Cerebellar nuclear complex (tissue), 1 donor: ENCODE data around the gene FADS6.

ENCODE experiments used
- DNase-seq, 2 experiments: peaks; one replicate each; lab custom pipeline; 2025; lab: John Stamatoyannopoulos, UW

The FADS6 gene

DNA sequence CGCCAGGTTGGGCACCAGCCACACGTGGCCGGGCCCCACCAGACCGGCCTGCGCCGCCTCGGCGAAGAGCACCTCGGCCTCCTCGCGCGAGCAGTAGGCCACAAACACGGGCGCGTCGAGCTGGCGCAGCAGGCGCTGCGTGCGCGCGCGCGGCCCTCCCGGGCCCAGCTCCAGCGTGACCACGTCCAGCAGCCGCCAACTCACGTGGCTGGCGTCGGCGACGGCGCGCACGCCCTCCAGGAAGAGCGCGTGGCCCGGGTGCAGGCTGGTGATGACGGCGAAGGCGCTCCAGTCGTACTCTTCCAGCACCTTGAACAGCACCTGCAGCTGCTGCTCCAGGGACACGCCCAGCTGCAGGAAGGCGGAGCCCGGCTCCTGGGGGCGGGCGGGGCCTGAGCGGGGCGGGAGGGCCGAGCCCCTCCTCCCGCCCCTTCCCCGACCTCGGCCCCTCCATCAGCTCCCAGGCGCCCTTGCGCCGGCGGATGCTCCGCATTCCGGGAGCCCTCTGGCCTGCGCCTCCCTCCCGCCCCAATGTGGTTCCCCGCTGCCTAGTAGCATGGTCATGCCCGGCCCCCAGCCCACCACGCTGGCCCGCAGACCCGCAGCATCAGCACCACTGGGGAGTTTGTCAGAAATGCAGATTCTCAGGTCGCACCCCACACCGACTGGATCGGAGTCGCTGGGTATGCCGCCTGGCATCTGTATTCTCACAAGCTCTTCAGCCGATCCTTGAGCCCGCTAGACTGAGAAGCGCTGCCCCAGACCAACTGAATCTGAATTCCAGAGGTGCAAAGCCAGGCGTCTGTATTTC, 41.0 kb downstream of the FADS6 start:
- DNase-seq, result no peak

DNA sequence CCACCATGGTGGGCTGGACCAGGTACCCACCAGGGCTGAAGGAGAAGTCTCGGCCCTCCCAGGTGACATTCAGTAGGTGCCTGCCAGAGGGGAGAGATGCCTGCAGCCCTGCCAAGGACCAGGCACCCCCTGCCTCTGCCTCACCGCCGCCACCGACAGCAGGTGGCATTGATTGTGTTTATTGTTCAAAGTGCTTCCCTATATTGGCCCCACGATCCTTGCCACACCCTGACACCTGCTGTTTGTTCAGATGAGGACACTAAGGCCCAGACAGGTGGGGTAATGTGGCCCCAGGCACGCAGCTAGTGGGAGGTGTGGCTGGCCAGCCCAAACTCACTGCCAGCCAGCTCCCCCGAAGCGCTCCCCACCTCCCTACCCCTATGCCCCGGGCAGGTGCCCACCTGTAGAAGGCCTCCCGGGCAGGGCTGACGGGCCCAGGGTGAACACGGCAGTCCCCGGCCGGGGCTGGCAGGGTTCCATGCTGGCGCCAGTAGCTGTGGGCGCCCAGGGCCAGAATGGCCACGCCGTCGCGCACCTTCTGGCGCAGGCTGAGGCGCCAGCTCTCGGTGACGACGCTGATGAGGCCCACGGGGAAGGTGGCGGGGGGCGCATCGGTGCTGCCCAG, 41.7 kb downstream of the FADS6 start:
- DNase-seq, result no peak

DNA sequence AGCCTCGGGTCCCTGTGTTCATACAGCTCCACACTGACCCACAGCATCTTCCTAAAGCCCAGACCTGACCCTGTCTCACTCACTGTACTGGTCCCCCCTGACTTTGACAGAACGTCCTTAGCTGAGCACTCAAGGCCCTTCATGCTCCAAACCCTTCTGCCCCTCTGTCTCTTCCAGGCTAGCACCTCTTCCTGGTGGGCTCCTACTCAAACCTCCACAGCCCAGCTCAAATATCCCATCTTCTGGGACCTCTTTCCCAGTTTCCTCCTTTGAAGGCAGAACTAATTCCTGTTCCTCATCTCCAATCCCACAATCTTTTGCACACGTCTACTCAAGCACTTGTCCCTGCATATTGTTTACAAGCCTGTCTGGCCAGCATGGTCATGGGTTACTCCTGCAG, 42.5 kb downstream of the FADS6 start:
- DNase-seq, result no peak

DNA sequence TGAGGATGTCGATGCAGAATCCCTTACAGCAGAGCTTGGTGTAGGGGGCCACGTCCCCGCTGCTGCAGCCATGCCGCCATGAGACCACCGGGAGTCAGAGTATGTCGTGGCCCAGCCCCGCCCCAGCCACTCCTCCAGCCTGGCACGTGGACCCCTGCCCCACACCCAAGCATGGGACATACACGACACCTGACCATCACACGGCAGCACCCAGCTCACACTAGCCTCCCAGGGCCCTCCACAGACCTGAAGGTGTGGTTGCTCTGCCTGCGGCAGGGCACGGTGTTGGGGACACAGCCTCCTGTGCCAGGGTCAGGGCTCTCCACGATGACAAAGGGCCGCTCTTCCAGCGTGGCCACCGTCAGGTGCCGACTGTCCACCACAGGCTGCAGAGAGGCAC, 43.1 kb downstream of the FADS6 start:
- no peak for DNase-seq

DNA sequence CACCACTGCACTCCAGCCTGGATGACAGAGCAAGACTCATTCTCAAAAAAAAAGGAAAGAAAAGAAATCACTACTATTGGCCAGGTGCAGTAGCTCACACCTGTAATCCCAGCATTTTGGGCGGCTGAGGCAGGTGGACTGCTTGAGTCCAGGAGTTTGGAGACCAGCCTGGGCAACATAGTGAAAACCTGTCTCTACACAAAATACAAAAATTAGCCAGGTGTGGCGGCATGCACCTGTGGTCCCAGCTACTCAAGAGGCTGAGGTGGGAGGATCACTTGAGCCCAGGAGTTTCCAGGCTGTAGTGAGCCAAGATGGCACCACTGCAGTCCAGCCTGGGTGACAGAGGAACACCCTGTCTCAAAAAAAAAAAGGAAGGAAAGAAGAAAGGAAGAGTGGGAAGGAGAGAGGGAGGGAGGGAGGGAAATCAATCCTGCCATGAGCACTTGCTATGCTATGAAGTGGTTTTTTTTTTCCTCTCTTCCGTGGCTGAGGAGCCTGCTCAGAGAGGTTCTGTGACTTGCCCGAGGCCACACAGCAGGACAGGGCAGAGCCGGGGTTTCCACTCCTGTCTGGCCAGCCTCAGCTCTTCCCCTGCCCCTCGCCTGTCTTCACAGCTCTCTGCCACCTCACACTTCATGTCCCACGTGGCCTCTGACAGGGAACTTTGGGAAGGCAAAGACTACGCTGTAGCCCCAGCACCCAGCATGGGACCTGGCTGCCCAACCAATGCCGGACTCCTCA, 44.6 kb downstream of the FADS6 start:
- DNase-seq, result no peak

DNA sequence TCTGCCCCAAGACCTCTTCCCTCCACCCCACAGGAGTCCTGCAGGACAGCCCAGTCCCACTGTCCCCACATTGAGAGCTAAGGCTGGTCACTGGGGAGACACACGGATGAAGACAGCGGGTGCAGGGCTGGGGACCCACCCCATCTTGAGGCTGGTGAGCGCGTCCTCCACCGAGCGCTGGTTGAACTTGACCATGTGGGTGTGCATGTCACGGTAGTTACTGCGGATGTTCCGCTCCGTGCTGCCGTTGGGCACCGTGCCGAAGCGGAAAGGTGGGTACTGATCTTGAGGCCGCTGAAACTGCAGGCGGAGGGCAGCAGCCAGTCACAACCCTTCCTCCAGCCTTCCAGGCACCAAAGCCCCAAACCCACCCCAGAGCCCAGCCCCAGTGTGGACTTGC, 46.8 kb downstream of the FADS6 start:
- no peak for DNase-seq

DNA sequence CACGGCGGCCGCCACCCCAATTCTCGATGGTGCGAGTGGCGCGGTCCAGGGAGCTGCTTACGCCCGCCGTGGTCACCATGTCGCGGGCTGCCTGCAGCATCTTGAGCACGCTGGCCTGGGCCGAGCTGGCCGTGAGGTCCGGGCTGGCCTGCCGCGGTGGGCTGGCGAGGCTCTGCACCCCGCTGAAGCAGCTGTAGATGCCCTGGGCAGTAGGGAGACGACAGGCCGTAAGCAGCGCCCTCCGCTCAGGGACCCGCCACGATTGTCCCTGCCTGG, 50.1 kb downstream of the FADS6 start:
- DNase-seq, result no peak

DNA sequence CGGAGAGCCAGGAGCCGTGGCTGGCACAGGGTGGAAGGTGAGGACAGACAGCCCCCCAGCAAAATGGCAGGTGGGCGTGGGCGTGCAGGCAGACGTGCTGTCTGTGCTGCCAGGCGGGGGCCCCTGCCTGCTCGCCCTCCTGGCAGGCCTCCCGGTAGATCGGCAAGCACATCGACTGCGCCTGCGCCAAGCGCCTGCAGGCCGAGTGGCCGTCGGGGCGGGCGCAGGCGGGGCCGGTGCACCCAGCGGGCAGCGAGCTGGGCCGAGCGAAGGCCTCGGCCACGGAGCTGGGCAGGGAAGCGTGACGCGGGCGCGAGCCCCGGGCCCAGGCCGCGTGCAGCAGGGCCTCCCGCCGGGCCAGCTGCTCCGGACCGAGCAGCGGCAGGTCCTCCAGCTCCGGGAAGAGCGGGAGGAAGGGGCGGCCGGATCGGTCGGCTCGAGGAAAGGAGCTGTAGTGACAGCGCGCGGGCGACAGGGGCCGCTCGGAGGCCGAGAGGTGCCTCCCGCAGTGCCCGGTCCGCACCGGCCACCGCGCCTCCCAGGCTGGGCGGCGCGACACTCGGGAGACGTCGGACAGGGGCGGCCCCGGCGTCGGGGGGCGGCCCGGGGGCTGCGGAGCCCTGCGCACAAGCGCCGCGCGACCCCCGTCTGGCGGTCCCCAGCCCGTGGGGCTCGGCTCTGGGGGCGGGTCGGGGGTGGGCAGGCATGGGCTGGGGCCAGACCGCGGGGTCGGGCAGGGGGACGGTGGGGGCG, 50.7 kb downstream of the FADS6 start:
- DNase-seq, result no peak

DNA sequence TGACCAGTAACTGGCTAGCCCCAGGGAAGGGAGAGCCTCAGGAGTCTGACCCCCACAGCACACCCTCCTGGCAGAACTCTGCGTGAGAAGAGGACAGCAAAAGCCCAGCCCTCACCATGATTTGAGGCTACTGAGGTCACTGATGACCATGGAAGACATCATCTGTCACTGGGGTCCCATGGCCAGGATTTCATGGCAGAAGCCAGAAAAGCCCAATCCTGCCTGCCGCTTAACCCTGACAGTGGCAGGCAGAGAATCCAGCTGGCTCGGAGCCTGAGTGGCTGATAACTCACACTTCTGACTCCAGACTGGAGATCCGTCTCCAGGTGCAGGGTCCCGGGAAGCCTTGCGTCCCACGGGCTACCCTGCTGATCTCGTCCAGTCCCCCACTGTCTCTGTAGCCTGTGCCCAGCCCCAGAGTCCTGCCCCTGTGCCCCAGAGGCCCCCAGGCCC, 51.3 kb downstream of the FADS6 start:
- no peak for DNase-seq

DNA sequence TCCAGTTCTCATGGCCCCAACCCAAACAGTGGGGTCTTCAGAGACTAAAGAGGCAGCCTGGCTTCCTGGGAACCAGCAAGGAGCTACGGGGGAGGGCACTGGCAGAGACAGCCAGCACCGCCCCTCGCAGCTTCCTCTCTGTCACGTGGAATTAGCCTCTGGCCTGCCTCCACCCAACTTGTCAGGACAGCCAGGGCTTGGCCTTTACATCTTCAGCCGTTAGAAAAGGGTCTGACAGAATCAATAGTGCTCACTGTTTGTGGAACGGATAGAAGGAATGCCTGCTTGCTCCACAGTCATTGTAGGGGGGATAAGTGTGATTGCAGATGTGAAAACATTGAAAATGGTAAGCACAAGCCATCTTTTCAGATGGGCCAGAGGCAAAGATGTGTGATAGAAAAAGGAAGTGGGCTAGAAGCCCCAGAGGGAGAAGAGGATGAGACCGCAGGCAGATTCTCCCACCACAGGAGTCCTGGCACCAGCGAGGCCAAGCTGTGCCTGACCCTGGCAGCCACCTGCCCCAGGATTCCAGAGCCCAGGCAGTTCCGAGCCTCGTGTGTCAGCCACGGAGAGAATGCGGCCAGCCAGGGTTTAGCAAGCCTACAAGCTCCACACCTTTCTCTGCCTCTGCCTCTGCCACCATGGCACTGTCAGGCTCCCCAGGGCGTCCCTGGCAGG, 52.3 kb downstream of the FADS6 start:
- peak in 1 of 2 experiments; percentile 62 for DNase-seq

DNA sequence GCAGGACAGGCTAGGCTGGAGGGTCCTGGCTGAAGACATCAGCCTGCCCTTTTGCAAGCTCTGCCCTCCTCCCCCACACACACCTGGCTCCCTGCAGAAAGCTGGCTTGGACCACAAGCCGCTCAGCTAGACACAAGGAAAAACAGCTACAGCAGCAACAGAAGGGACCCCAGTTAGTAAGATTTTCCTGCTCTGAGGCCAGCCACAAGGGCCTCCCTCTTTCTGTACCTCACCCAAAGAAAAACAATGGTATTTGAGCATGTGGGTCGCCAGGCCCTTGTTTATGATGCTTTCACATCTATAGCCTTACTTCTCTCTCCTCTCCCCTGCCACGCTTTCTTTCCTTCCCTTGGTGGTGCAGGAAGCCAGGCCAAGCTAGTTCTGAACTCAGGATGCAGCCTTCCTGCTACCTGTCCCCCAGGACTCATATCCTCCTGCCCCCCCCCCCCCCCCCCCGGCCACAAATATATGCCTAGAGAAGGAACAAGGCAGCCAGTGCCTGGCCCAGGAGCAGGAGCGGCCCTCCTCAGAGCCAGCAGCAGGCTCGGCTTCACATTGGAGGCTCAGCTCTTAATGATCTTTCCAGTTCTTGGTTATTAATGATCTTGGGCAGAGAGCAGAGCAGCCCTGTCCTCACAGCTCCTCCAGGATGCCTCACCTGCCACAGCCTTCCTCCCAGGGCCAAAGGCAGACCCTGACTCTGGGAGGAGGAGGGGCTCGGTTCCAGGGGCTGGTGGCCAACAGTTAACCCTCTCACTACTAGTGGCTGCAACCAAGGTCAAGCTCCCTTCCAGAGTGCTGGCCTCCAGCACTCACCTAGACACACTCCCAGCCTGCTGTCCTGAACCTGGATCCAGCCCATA, 53.2 kb downstream of the FADS6 start:
- DNase-seq, result no peak

DNA sequence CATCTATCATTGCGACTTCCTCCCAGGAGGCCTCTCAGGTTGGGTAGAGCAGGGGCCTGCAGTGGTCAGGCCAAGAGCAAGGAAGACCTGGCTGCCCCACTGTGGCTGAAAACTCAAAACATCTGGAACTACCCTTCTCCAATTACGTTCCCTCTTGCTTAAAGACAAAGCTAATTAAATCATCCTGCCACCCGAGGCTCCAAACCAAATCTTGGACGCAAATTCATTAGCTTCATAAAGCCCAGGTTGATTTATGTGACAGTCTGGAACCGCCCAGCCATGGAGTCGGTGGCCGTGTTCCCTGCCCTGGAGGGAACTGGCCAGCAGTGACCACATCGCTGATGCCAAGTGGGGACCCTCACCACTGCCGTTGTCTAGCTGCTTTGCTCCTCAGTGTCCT, 55.2 kb downstream of the FADS6 start:
- DNase-seq, result no peak

DNA sequence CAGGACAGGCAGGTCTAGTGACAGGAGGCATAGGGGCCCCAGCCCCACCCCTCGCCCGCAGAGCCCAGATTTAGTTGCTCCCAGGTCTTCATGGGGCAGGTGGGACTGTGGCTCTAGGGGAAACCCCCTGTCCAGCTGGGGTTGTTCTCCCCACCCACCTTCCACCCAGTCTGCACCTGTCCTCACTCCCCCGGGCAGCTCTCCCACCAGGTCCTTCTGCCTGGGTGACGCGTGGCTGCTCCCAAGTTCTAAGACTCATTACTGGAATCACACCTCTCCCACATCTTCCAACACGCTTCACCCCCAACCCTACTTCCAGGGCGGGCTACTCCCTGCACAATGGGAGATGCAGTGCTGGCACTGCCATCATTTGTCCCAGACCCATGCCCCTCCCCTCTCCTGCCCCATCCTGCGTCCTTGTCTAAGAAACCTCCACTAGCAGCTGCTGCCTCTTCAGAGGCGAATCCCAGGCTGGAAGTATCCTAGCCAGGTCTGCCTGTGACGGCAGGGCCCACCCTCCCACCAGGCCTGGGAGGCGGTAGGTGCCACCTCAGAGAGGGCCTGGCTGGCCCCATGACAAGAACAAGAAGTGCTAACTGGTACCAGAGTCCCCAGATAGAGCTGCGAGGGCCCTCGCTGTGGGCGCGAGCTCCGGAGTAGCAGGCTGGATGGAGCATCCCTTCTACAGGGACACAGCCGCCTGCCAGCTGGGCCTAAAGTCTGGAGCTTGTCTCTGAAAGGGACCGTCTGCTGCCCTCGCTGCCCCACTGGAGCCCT, 56.6 kb downstream of the FADS6 start:
- no peak for DNase-seq

DNA sequence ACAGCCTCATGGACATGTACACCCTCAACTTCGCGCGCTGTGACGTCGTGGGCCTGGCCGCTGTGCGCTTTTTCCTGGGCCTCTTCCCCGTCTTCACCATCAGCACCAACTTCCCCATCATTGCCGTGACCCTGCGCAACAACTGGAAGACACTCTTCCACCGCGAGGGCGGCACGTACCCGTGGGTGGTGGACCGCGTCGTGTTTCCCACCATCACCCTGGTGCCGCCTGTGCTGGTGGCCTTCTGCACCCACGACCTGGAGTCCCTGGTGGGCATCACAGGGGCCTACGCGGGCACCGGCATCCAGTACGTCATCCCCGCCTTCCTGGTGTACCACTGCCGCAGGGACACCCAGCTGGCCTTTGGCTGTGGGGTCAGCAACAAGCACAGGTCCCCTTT, 57.2 kb downstream of the FADS6 start:
- no peak for DNase-seq

DNA sequence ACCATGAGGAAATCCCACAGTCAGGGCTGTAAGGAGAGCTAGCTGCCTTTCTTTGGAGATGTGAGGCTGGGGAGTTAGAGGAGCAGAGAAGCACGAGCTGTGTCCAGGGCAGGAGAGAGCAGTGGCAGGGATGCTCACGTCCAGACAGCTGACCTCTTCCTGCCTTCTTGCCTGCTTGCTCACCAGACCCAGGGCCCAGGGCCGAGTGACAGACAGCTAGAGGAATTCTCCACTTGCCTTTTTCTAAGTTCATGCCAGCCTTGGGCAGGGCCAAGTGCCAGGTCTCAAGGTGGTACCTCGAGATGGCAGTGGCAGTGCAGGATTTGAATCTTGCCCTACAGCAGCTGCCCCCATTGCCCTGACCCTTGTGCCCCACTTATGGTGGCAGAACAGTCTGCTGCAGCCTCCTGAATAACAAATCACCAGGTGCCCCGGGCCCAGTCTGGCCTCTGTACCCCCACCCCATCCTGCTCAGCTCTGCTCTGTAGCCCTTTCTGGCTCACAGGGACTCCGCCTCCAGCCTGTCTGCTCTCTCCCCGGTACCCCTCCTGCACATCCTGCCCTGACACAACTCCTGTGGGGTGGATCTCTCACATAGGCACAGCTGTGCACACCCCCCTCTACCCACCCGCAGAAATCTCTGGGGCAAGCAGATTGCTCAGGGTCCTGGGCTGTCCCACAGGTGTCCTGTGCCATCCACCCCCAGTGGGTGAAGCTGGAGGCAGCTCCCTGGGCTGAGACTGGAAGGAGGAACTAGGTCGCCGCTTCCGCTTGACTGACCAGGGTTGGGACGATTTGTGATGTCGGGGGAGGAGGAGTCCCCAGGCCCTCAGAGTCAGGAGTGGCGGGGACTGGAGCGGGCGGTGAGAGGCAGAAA, 59.7 kb downstream of the FADS6 start:
- DNase-seq, result peak; percentile 68 to 87

DNA sequence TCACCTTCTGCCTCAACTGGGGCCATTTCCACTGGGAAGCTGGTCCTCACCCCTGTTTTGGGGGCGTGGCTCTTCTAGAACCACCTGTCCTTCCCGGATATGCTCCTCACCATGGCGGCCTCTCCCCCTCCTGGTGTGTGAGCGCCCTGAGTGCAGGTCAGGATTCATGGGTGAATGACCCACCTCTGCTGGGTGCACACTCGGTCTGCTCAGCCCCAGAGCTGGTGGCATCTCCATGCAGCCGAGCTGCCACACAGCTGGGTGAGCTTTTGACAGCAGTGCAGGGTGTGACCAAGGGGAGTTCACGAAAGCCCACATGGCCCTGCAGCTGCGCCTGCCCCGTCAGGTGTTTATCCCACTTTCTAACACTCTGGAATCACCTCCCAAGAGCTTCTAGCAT, 61.0 kb downstream of the FADS6 start:
- DNase-seq, result no peak

DNA sequence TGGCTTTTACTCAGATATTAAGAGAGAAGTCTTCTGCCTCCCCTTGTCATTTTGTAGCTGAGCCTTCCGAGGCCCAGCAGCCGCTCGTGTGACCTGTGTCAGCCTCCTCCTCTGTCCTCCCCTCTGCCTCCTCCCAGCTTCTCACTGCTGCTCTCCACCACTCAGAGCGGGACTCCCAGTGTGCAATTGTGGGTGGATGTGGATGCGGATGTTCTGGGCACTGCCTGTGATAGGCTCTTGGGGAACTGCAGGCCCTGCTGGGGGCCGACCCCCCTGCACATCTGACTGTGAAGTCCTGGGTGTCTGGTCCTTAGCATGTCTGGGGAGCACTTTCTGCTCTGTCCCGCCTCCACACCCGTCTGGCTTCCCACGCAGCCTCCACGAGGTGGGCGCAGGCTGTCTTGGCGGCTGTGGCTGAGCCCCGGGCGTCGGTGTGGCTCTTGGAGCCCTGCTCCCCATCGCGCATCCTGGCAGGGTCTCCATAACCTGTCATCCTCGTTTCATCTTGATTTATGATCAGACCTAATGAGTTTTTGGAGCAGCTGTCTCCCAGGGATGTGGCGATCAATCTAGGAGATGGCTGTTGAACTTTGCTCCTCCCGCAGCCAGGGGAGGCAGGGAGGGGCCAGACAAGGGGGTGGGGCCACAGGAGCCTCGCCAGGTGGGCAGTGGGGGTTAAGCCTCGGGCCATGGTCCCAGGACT, 61.8 kb downstream of the FADS6 start:
- DNase-seq, result no peak

DNA sequence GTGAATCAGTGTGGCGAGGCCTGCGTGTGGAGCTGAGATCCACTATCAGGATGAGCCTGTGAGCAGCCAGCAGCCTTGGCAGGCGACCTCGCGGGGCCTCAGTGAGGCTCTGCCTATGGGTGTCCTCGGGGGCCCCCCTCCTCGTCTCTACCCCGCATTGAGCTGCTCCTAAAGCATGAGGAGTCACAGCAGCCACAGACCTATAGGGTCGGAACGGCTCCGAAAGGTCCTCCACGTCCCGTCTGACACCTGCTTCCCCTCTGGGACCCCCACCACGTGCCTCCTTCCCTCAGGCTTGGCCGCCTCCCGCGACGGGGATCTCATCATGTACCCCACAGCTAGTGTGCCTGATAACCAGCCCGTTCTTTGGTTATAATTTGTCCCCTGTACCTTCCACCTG, 62.6 kb downstream of the FADS6 start:
- DNase-seq, result no peak

DNA sequence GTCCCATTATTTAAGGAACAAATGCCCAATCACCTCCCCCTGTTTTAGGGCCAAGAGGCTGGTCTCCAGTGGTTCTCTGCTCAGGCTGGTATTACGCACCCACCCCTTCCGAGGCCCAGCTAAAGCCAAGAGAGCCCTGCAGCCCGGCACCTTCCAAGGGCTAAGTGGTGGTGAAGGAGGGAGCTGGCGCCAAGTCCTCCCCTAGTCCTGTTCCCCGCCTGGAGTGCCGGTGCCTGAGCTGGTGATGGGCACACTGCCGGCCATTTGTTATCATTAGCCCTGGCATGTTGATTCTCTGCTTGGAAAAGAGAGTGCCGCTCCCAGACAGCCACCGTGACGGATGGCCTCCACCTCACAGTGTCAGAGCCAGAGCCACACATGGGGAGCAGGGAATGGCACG, 65.6 kb downstream of the FADS6 start:
- no peak for DNase-seq
